ENCODE data around the gene UBQLN1.

Gene UBQLN1

GRCh38 chr9:83681490-83681889 lies 26.3 kb downstream of the UBQLN1 start:
- no peak for DNase-seq

- no peak for DNase-seq
Measured at GRCh38 chr9:83680233-83680632, 27.5 kb downstream of the UBQLN1 start.

GRCh38 chr9:83677596-83677995 lies 30.2 kb downstream of the UBQLN1 start:
- no peak for DNase-seq

DNA sequence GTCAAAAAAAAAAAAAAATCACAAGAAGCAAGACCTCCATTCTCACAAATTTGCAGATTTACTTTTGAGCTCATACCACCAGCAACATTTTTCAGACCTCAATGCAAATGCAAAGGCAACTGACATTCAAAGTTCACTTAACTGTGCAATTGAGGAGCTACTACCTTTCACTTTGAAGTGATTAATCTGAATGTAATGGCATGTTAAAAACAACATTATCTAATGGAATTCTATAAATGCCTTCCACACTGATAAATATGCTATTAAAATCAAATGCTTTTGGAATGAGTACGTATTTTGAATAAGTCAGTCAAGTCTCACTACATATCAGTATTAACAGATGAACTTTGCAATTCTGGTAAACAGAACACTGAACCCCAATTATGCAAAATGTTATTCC lies 32.3 kb downstream of the UBQLN1 start:
- DNase-seq = no peak

DNA sequence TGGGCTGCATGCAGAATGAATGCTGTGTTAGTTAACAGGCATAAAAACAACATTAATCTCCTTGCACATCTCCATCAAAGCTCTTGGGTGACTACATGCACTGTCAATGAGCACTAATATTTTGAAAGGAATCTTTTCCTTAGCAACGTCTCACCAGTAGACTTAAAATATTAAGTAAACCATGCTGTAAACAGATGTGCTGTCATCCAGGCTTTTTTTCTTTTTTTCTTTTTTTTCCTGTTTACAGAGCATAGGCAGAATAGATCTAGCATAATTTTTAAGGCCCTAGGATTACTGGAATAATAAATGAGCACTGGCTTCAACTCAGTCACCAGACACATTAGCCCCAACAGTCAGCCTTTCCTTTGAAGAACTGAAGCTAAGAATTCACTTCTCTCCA lies 36.3 kb downstream of the UBQLN1 start:
- DNase-seq = no peak

GRCh38 chr9:83670381-83670780 lies 37.4 kb downstream of the UBQLN1 start:
- no peak for DNase-seq

GRCh38 chr9:83669067-83669466 lies 38.7 kb downstream of the UBQLN1 start:
- DNase-seq = no peak

DNA sequence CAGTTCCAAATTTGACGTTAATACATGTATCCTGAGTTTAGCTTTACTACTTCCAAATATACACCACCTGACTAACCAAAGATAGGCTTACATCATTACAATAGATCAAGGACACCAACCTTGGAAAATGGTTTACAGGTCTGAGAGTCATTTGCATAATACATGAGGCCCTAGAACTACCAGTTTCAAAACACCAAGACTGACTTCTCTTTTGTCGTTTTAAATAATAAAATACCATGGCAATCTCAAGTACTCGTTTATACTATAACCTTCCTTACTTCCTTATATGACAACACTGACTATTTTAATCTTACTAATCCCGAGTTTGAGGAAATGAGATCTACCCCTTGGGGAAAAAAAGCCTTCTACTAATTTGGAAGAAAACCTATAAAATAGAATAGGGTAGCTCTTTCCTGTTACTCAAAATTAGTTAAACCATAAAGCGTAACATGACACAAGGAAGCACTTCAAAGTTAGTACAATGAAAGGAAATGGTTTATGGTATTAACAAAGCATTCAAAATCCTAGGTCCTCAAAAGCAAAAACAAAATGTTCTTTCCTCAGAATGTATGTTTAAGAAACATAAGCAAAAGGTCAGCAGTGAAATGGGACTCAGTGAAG lies 42.1 kb downstream of the UBQLN1 start:
- DNase-seq = no peak

GRCh38 chr9:83662933-83663332 lies 44.8 kb downstream of the UBQLN1 start:
- no peak for DNase-seq

- DNase-seq = no peak
Measured at GRCh38 chr9:83656952-83657351, 50.8 kb downstream of the UBQLN1 start.

GRCh38 chr9:83656032-83656680 lies 51.6 kb downstream of the UBQLN1 start:
- DNase-seq = no peak

DNA sequence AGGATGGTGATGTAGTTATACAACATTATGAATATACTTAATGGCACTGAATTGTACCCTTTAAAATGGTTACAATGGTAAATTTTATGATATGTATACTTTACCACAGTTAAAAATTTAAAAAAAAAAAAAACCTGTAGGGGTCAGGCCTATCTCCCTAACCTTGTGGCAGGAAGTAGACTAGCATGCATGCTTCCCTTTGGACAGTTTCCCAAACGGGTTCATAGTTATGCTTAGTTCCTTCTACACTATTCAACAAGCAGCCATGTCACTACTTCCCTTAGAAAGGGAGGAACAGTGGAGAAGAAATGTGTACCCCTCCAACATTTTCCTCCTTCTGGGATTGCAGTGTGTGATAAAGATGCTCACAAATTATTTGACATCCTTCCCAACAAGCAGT lies 52.3 kb downstream of the UBQLN1 start:
- no peak for DNase-seq

DNA sequence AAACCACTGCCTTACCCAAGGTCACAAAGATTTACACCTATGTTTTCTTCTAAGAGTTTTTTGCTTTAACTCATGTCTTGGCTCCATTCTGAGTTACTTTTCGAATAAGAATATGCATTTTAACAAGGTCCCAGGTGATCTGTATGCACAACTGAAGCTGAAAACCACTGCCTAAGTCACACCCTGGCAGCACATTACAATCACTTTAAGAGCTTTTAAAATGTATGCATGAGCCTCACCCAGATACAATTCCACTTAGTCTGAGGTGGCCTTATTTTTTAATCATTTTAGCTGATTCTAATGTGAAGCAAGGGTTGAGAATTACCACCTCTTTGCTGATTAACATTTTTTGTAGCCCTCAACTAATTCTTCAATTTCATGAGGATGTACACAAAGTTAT lies 55.3 kb downstream of the UBQLN1 start:
- DNase-seq = no peak

GRCh38 chr9:83651558-83651957 lies 56.2 kb downstream of the UBQLN1 start:
- DNase-seq = no peak

DNA sequence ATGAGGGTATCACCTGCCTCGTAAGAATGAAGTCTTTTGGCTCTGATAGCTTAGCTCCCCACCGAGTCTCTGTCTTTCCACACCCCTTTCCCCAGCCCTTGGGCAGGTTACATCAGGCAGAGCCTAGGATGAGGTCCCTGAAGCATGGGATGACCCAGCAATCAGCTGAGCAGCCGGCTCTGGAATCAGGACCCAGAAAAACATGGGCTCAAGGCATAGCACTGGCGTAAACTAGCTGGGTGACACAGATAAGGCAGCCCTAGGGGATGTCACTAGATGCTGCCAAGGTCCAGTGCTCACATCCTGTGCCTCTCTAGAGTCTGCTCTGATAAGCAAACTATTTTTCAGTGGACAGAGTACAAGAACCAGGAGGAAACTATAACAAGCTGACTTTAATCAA lies 58.2 kb downstream of the UBQLN1 start:
- no peak for DNase-seq

- peak; percentile 3 for DNase-seq
Measured at GRCh38 chr9:83649080-83649479, 58.7 kb downstream of the UBQLN1 start.

DNA sequence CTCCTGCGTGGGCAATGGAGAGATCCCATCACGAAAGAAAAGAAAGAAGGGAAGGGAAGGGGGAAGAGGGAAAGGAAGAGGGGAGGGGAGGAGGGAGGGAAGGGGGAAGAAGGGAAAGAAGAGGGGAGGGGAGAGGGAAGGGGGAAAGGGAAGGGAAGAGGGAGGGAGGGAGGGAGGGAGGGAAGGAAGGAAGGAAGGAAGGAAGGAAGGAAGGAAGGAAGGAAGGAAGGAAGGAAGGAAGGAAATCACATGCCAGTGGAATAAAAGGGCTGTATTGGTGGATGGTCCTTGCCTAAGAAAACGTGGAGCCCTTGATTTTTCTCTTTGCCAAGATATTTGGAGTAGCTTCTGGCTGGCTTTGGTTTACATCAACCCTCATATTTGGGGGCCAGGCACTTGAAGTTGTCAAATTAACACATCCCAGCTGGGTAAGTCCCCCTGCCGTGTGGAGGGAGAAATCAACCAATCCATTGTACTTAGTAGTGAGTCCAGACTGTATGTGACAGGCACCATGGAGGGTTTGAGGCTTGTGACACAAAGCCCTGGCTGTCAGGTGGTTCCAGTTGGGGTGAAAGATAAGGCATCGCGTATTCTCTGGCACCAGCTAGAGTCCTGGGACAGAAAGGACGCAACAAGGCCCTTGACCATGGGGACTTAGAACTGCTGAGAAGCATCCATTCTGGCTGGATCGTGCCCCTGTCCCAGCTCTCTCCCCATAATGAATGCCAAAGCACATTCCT lies 61.1 kb downstream of the UBQLN1 start:
- no peak for DNase-seq

DNA sequence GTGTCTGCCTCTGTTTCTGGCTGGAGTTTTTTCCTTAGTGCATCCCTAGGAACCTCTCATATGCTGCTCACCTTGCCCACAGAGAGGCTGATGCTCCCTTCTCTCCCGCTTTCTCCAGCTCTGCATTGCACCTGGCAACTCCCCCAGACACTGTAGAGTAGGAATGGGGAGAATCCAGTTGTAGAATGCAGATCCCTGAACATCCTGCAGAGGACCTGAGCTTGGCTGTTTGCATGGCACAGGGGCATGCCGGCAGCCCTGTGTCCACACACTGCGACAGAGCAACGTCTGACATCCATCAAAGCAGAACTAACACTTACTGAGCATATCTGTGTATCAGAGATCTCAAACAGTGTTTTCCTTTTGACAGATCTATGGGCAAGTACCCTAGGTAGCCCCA lies 65.0 kb downstream of the UBQLN1 start:
- no peak for DNase-seq

DNA sequence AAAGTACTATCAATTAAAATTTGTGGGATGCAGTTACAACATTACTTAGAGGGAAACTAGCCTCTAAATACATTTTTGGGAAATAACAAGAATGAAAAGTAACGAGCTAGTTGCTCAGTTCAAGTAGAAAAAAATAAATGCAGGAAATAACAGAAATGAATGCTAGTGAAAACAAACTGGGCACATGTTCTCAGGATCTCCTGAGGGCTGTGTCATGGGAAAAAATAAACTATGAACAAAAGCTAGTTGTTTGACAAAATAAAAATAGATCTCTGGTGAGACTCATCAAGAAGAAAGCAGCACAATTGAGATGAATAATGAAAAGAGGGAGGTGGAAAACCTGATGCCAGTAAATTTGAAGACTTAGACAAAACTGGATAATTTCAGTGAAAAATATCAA lies 68.5 kb downstream of the UBQLN1 start:
- DNase-seq = no peak

DNA sequence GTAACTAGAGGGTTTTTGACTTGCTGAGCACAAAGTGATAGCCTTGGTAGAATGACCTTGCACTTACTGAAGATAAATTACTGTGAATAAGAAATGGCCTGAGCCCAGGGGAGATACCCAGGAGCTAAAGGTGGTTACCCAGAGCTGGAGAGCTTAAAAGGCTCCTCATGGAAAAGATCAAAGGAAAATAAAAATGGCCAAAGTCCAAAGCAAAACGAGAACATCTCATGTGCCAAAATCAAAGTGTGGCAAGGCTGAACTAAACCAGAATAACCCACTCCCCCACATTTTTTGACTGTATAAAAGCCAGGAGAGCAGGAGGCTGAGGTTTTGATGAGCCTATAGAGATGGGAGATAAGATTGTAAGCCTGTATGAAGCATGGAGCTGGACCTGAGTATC lies 70.4 kb downstream of the UBQLN1 start:
- no peak for DNase-seq

GRCh38 chr9:83636813-83637212 lies 70.9 kb downstream of the UBQLN1 start:
- no peak for DNase-seq

DNA sequence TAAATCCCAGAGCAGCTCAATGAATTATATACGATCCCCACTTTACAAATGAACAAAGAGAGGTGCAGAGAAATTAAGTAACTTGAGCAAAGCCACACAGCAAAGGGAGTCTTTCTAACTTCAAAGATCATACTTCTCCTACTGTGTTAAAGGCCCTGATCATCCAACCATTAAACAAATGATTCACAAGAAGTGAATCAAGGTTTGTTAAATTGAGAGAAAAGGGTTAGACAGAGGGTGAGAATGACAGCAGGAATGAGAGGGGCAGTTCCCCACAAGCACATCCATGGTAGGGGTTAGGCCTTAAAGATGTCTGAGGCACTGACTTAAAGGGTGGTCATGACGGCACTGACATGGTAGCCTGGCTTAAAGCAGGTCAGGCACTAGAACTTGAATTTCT lies 74.1 kb downstream of the UBQLN1 start:
- DNase-seq = no peak

DNA sequence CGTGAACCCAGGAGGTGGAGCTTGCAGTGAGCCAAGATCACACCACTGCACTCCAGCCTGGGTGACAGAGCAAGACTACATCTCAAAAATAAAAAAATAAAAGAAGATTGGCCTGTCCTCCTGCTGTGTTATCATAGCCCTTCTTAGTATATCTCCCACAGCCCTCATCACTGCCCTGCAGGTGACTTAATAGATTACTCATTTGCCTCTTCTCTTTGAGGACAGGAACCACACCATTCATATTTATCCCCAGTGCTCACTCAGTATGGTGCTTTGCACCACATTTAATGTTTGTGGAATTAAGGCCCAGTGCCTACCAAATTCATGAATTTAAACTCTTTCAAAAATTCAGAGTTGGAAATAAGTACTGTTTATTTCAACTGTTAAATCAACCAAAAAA lies 74.5 kb downstream of the UBQLN1 start:
- DNase-seq = no peak

DNA sequence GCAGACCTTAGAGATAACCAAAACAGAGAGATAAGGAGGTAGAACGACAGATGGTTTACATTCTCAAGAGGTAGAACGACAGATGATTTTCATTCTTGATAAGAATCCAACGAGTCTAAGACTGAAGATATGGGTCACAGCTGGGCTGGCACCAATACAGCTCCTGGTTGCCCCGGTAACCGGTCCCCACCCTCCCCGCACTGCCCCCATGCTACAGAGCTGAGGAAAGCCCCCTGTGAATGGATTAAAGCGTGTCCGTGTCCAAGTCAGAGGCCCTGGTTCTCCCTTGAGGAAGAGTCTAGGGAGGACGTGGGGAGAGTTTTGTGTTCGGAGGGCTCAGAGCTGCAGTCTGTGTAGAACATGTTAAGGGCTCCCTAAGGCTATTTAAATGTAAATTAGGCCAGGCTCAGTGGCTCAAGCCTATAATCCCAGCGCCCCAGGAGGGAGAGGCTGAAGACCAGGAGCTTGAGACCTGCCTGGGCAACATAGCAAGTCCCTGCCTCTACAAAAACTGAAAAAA lies 76.8 kb downstream of the UBQLN1 start:
- no peak for DNase-seq

Data from NCI-H1105 (cell line).